Liver (tissue), 3 donors: ENCODE results near the gene CORO2B.

ENCODE experiments used
- EGR1 ChIP-seq, 2 donors: IDR thresholded peaks; 2 replicates each; pipeline ENCODE4 v1.6.1; 2016 to 2018; ENCODE audit warnings: antibody characterized with exemption in 2 of 2, low read depth in 2 of 2
- GABPA ChIP-seq, 2 donors: IDR thresholded peaks in 1 of 2; conservative IDR thresholded peaks in 1 of 2; 2 replicates each; pipeline ENCODE4 v1.6.1; 2016; ENCODE audit warnings: antibody characterized with exemption in 2 of 2, mild to moderate bottlenecking in 1 of 2, moderate library complexity in 1 of 2
- JUND ChIP-seq, 2 donors: IDR thresholded peaks; 2 replicates each; pipeline ENCODE4 v1.6.1; 2016; ENCODE audit warnings: antibody characterized with exemption in 2 of 2
- NR2F2 ChIP-seq: IDR thresholded peaks from 2 replicates; pipeline ENCODE4 v1.6.1; 2016; ENCODE audit warnings: antibody characterized with exemption
- SP1 ChIP-seq: IDR thresholded peaks from 2 replicates; pipeline ENCODE4 v1.6.1; 2018; ENCODE audit warnings: antibody characterized with exemption, mild to moderate bottlenecking
- TAF1 ChIP-seq: conservative IDR thresholded peaks from 2 replicates; pipeline ENCODE4 v1.6.1; 2016; ENCODE audit warnings: antibody characterized with exemption, mild to moderate bottlenecking
- YY1 ChIP-seq: IDR thresholded peaks from 2 replicates; pipeline ENCODE4 v1.6.1; 2016; ENCODE audit warnings: antibody characterized with exemption, mild to moderate bottlenecking
- TF ChIP-seq, protein P1 (sequence below): fragments of 150-350 bp; IDR thresholded peaks from 2 replicates; pipeline ENCODE4 v1.5.1; 2017; ENCODE audit warnings: improper control_type of control experiment, low read depth, low read length; ENCODE audit not compliant: missing input control
- TF ChIP-seq, protein P2 (sequence below): IDR thresholded peaks from 2 replicates; pipeline ENCODE4 v1.6.1; 2016; ENCODE audit warnings: antibody characterized with exemption
- TF ChIP-seq, protein P3 (sequence below): IDR thresholded peaks from 2 replicates; pipeline ENCODE4 v1.6.1; 2016; ENCODE audit warnings: antibody characterized with exemption
- TF ChIP-seq, protein P4 (sequence below): IDR thresholded peaks from 2 replicates; pipeline ENCODE4 v1.6.1; 2016; ENCODE audit warnings: antibody characterized with exemption
- TF ChIP-seq, protein P5 (sequence below): IDR thresholded peaks from 2 replicates; pipeline ENCODE4 v1.6.1; 2016; ENCODE audit warnings: antibody characterized with exemption, mild to moderate bottlenecking
- donor health status: healthy.
- donor health status: healthy.

DNA sequence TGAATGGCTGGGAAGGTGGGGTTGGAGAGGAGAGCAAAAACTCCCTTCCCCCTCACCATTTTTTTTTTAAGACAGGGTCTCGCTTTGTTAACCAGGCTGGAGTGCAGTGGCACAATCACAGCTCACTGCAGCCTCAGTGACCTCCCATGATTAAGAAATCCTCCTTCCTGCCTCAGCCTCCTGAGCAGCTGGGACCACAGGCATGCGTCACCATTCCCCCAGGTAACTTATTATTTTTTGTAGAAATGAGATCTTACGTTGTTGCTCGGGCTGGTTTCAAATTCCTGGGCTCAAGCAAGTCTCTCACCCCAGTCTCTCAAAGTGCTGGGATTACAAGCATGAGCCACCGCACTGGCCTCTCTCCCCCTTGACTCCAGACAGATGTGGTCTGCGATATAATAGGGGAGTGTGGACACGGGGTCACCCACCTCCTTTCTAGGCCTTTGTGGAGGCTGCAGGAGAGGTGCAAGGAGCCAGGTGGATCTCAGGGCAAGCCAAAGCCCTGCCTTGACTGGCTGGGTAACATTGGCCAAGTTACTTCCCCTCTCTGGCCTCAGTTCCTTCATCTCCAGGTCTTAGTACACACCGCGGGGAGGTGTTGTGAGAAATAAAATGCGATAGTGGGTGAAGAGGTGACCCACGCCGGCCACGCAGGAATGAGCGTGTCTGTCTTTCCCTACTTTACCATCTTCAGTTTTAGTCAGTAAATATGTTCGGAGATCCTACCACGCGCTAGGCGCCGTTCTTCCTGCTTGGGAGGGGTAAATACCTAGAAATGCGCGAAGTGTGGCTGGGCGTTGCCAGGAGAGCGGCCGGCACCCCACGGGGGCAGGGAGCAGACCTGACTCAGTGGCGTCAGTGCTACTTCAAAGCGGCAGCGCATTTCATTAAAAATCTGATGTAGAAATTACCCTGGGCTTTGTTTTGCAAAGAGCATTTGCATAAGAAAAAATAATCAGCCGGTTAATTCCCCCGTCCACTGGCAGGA is 20.2 kb upstream of the CORO2B start:
- TF ChIP-seq, protein P1, sequence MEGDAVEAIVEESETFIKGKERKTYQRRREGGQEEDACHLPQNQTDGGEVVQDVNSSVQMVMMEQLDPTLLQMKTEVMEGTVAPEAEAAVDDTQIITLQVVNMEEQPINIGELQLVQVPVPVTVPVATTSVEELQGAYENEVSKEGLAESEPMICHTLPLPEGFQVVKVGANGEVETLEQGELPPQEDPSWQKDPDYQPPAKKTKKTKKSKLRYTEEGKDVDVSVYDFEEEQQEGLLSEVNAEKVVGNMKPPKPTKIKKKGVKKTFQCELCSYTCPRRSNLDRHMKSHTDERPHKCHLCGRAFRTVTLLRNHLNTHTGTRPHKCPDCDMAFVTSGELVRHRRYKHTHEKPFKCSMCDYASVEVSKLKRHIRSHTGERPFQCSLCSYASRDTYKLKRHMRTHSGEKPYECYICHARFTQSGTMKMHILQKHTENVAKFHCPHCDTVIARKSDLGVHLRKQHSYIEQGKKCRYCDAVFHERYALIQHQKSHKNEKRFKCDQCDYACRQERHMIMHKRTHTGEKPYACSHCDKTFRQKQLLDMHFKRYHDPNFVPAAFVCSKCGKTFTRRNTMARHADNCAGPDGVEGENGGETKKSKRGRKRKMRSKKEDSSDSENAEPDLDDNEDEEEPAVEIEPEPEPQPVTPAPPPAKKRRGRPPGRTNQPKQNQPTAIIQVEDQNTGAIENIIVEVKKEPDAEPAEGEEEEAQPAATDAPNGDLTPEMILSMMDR = no peak
- TF ChIP-seq NR2F2 = no peak
- no peak for TF ChIP-seq TAF1
- TF ChIP-seq, protein P2, sequence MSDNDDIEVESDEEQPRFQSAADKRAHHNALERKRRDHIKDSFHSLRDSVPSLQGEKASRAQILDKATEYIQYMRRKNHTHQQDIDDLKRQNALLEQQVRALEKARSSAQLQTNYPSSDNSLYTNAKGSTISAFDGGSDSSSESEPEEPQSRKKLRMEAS = no peak
- TF ChIP-seq, protein P3, sequence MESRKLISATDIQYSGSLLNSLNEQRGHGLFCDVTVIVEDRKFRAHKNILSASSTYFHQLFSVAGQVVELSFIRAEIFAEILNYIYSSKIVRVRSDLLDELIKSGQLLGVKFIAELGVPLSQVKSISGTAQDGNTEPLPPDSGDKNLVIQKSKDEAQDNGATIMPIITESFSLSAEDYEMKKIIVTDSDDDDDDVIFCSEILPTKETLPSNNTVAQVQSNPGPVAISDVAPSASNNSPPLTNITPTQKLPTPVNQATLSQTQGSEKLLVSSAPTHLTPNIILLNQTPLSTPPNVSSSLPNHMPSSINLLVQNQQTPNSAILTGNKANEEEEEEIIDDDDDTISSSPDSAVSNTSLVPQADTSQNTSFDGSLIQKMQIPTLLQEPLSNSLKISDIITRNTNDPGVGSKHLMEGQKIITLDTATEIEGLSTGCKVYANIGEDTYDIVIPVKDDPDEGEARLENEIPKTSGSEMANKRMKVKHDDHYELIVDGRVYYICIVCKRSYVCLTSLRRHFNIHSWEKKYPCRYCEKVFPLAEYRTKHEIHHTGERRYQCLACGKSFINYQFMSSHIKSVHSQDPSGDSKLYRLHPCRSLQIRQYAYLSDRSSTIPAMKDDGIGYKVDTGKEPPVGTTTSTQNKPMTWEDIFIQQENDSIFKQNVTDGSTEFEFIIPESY = no peak
- no peak for TF ChIP-seq GABPA (IDR thresholded peaks at IDR 0.05 in 1 of 2, conservative IDR thresholded peaks at IDR 0.05 in 1 of 2)
- TF ChIP-seq, protein P4, sequence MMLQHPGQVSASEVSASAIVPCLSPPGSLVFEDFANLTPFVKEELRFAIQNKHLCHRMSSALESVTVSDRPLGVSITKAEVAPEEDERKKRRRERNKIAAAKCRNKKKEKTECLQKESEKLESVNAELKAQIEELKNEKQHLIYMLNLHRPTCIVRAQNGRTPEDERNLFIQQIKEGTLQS = no peak
- no peak for TF ChIP-seq EGR1 (IDR thresholded peaks at IDR 0.05; ENCODE audit: low read depth in 2 of 2)
- no peak for TF ChIP-seq JUND (IDR thresholded peaks at IDR 0.05)
- no peak for TF ChIP-seq YY1
- TF ChIP-seq SP1 = no peak
- TF ChIP-seq, protein P5, sequence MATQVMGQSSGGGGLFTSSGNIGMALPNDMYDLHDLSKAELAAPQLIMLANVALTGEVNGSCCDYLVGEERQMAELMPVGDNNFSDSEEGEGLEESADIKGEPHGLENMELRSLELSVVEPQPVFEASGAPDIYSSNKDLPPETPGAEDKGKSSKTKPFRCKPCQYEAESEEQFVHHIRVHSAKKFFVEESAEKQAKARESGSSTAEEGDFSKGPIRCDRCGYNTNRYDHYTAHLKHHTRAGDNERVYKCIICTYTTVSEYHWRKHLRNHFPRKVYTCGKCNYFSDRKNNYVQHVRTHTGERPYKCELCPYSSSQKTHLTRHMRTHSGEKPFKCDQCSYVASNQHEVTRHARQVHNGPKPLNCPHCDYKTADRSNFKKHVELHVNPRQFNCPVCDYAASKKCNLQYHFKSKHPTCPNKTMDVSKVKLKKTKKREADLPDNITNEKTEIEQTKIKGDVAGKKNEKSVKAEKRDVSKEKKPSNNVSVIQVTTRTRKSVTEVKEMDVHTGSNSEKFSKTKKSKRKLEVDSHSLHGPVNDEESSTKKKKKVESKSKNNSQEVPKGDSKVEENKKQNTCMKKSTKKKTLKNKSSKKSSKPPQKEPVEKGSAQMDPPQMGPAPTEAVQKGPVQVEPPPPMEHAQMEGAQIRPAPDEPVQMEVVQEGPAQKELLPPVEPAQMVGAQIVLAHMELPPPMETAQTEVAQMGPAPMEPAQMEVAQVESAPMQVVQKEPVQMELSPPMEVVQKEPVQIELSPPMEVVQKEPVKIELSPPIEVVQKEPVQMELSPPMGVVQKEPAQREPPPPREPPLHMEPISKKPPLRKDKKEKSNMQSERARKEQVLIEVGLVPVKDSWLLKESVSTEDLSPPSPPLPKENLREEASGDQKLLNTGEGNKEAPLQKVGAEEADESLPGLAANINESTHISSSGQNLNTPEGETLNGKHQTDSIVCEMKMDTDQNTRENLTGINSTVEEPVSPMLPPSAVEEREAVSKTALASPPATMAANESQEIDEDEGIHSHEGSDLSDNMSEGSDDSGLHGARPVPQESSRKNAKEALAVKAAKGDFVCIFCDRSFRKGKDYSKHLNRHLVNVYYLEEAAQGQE = no peak
